Heart left ventricle (tissue), 16 donors: ENCODE data around the gene CASZ1. TPM values are rescaled to one million over a fixed set of nuclear protein-coding genes. Genes with fewer than 3 reads are reported as not detected.

Experiments used
- ATAC-seq, 4 donors: fragments of 200-7000 bp; cut with Tn5 transposase; one replicate each; pipeline ENCODE4 v1.9.1; 2020 to 2022; ENCODE audit warnings: moderate library complexity in 4 of 4, mild to moderate bottlenecking in 3 of 4, moderate number of reproducible peaks in 1 of 4
- DNase-seq, 5 donors: peaks; one replicate each; pipeline ENCODE4 v3.0.0-alpha.2; 2020
- H3K27ac ChIP-seq, 12 donors: fragments of 200-600 bp; sonication (generic) in 4 of 12; one replicate each; pipeline versions ENCODE4 v1.5.0 to v1.8.0; 2016 to 2022; ENCODE audit warnings: mild to moderate bottlenecking in 2 of 12
- H3K27me3 ChIP-seq, 9 donors: fragments of 200-600 bp; sonication (generic) in 2 of 9; one replicate each; pipeline versions ENCODE4 v1.5.1 to v1.8.0; 2016 to 2022; ENCODE audit warnings: mild to moderate bottlenecking in 3 of 9
- H3K36me3 ChIP-seq, 9 donors: fragments of 200-600 bp; sonication (generic) in 2 of 9; one replicate each; pipeline versions ENCODE4 v1.5.0 to v1.8.0; 2018 to 2022; ENCODE audit warnings: mild to moderate bottlenecking in 2 of 9
- H3K4me1 ChIP-seq, 12 donors: fragments of 200-600 bp; sonication (generic) in 4 of 12; one replicate each; pipeline versions ENCODE4 v1.5.0 to v1.8.0; 2016 to 2022; ENCODE audit warnings: mild to moderate bottlenecking in 3 of 12
- H3K4me3 ChIP-seq, 12 donors: fragments of 200-600 bp; sonication (generic) in 4 of 12; one replicate each; pipeline versions ENCODE4 v1.5.0 to v1.8.0; 2017 to 2022; ENCODE audit warnings: mild to moderate bottlenecking in 9 of 12, moderate library complexity in 4 of 12
- H3K9me3 ChIP-seq, 12 donors: fragments of 200-600 bp; sonication (generic) in 4 of 12; one replicate each; pipeline versions ENCODE4 v1.5.0 to v1.8.0; 2016 to 2022; ENCODE audit warnings: mild to moderate bottlenecking in 1 of 12
- POLR2A ChIP-seq, 2 donors: fragments of 450-650 bp; IDR thresholded peaks; one replicate each; pipeline ENCODE4 v1.6.1; 2017; ENCODE audit warnings: antibody characterized with exemption in 2 of 2, mild to moderate bottlenecking in 2 of 2, moderate library complexity in 2 of 2
- WGBS, 4 donors: extraction: QIAGEN DNeasy Blood & Tissue Kit in 2 of 4; methylation state at CpG; one replicate each; pipeline versions ENCODE4 v1.1.5 to v1.1.7; 2013 to 2018; 5-methylcytosine and 5-hydroxymethylcytosine counted together
- intact Hi-C, 10 donors: fragments of 100-400 bp; cut with DNase I; formaldehyde crosslinking; loops; one replicate each; pipeline versions ENCODE4 v1.11.1 to v1.14.2; 2022
- polyA plus RNA-seq, 2 donors: library from polyadenylated mRNA; stranded (reverse); fragments of 200-250 nt; gene quantifications; one replicate each; pipeline ENCODE4 v1.2.3, GENCODE V29; 2013
- total RNA-seq, 9 donors: library from RNA; depleted of rRNA in 2 of 9; stranded (reverse); fragments of >200 nt in 2 of 9; fragmentation: NEBNext Ultra II Directional in 3 of 9; extraction: Animal tissue kit (Norgen Biotek cat#: 25700) in 3 of 9; gene quantifications; one replicate each; pipeline versions ENCODE4 v1.1.0 to v1.2.4, GENCODE V29; 2016 to 2023
- TF ChIP-seq, protein P1 (sequence below), 12 donors: fragments of 200-600 bp; sonication (generic) in 4 of 12; IDR thresholded peaks; one replicate each; pipeline versions ENCODE4 v1.5.0 to v1.8.0; 2018 to 2022; ENCODE audit warnings: antibody characterized with exemption in 12 of 12, mild to moderate bottlenecking in 5 of 12
- donor health status: ischemic (EF 13 %, LVEDD 7.1; RV severe dilation, severe dysfunction).
- donor health status: healthy with polysubstance abuse.
- donor health status: DM: no; HTN: yes; CAD: no.
- donor health status: DM: no; HTN: no; CAD: no.
- donor health status: ischemic (EF 25% LVEDD 6.9; RV normal size, moderate dysfunction).
- donor health status: ischemic (EF 25% LVEDD 5.7; RV mildly dilated, moderate dysfunction).
- donor health status: healthy.
- donor health status: DM: yes; HTN: yes; CAD: no.
- donor health status: ischemic (EF 35%, LVEDD 5.7; RV mildly dilated, moderate dysfunction).
- donor health status: nonischemic (EF 11% LVEDD 7.7; RV severe dilation, severe dysfunction).
- donor health status: DM: yes; HTN: yes; CAD: no.
- donor health status: PGD.
- donor health status: ischemic (EF 29% LVEDD 5.4; RV normal size, mild dysfunction).
- donor health status: nonischemic (EF 23%, LVEDD 6.1; RV moderate dilation, normal function).

CASZ1 gene
- total and polyA plus RNA-seq, 11 donors, result 28.8 to 84.9 (median 55.0) TPM

DNA sequence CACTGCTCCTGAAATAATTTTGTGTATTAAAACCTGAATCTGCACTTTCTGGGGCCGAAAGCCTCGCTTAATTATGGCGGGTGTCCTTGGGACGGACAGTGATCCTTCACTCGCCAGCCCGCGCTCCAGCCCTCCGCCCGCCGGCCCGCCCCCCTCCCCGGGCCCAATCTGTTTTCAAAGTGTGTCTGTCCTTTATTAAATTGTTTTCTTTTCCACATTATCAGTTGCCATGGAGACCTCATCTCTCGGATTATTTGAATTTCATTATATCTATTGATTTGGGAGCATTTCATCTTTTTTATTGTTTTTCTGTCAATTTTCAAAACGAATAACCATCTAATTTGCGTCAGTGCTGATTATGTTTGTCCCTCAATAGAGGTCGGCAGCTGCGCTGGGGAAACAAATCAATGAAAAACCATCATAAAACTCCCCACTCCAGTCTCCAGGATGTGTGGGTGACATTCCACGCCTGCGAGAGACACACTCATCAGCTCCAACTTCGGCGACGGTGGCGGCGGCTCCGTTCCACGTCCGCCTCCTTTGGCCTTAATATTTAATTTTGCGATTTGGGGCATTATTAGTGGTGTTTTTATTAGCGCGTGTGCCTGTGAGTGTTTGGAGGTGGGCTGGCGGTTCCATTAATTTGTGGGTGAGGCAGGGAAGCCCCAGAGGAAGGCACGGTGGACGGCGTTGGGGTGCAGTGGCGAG, 123.9 kb downstream of the CASZ1 start:
- intact Hi-C loops, result no loop called here
- DNase-seq (no peak), ATAC-seq (no peak)
- H3K27me3 ChIP-seq, result no peaks in the 10 kb centered on the region
- TF ChIP-seq, protein P1, sequence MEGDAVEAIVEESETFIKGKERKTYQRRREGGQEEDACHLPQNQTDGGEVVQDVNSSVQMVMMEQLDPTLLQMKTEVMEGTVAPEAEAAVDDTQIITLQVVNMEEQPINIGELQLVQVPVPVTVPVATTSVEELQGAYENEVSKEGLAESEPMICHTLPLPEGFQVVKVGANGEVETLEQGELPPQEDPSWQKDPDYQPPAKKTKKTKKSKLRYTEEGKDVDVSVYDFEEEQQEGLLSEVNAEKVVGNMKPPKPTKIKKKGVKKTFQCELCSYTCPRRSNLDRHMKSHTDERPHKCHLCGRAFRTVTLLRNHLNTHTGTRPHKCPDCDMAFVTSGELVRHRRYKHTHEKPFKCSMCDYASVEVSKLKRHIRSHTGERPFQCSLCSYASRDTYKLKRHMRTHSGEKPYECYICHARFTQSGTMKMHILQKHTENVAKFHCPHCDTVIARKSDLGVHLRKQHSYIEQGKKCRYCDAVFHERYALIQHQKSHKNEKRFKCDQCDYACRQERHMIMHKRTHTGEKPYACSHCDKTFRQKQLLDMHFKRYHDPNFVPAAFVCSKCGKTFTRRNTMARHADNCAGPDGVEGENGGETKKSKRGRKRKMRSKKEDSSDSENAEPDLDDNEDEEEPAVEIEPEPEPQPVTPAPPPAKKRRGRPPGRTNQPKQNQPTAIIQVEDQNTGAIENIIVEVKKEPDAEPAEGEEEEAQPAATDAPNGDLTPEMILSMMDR (IDR thresholded peaks at IDR 0.05), result no peak
- no peak for TF ChIP-seq POLR2A (IDR thresholded peaks at IDR 0.05)
- peak overlapping the region in 4 of 12 donors; percentile 43 to 94 (median 85) for H3K27ac ChIP-seq
- H3K9me3 ChIP-seq, result no peaks in the 10 kb centered on the region
- peaks cover 6 to 99% (median 58%) of the 10 kb centered on the region in 12 donors for H3K4me1 ChIP-seq
- WGBS, 4 donors, result 80 to 87% (median 86%) methylated on average over 35 of the region's 35 CpGs
- no peak overlapping the region for H3K4me3 ChIP-seq
- H3K36me3 ChIP-seq, result no peaks in the 10 kb centered on the region

DNA sequence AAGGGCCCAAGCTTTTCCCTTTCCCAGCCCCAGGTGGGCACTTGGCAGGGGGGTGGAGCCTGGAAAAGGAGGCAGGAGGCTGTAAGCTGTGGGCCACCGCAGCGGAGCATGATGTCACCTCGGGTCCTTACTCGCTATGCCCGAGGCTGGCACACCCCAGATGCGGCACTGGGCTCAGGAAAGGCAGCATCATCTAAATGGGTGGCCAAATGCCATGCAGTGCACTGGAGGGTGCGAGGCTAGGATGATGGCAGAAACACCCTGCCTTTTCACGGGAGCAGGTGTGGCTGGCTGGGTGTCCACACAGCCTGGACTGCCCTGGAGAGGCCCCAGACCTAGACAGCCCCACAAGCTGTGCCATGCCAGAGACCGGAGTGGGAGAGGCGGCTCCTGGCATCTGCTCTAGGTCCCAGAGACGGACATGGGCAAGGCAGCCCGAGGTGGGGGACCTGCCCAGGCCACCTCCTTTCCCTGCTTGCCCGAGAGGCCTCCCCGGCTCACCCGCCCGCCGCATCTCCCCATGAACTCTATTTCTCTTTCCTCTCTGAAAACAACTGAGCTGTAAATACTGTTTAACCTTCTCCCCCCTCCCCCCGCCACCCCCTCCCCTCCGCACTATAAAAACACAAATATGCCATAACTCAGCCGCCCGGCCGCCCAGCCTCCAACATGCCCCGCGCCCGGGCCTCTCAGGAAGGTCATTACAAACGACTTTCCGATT, 124.7 kb downstream of the CASZ1 start:
- WGBS, 4 donors, result 64 to 75% (median 69%) methylated on average over 23 to 27 of the region's 27 CpGs
- peaks cover 8 to 98% (median 57%) of the 10 kb centered on the region in 12 donors for H3K4me1 ChIP-seq

DNA sequence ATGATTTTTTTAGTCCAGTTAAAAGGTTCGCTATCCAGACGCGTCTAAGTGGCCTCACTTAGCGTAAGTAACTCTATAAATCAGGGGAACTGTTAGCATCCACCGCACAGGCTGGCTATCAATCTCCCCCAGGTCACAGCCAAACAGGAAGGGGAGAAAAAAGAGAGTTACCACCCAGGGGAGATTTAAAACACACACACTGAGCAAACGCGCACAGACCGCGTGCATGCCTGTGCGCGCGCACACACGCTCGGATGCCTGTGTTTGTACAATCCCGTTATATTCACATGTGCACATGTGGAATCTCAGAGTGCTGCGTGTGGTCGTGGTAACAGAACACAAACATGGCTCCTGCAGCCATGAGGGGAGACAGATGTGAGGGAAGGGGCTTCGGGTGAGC, 125.4 kb downstream of the CASZ1 start:
- peak overlapping the region in 3 of 12 donors; percentile 19 to 94 (median 92) for H3K27ac ChIP-seq
- no peak for TF ChIP-seq POLR2A (IDR thresholded peaks at IDR 0.05)
- TF ChIP-seq, protein P1 (IDR thresholded peaks at IDR 0.05), result no peak
- H3K4me1 ChIP-seq, result peaks cover 11 to 98% (median 56%) of the 10 kb centered on the region in 12 donors
- no peak for ATAC-seq
- WGBS, 4 donors, result 69 to 78% (median 70%) methylated on average over 18 of the region's 18 CpGs
- H3K27me3 ChIP-seq, result no peaks in the 10 kb centered on the region
- H3K36me3 ChIP-seq, result no peaks in the 10 kb centered on the region
- intact Hi-C loops, result no loop called here
- no peak for DNase-seq
- H3K4me3 ChIP-seq, result no peak overlapping the region
- H3K9me3 ChIP-seq, result no peaks in the 10 kb centered on the region

More for the DNA sequence above, 124.7 kb downstream of the CASZ1 start:
- Histone ChIP-seq H3K27ac (peak overlapping the region in 6 of 12 donors; percentile 19 to 94 (median 42)), H3K27me3 (no peaks in the 10 kb centered on the region), H3K9me3 (no peaks in the 10 kb centered on the region), H3K4me3 (no peak overlapping the region), H3K36me3 (no peaks in the 10 kb centered on the region)
- TF ChIP-seq POLR2A (IDR thresholded peaks at IDR 0.05), result no peak
- TF ChIP-seq, protein P1 (IDR thresholded peaks at IDR 0.05), result no peak
- DNase-seq (no peak), ATAC-seq (peak in 3 of 4 donors; percentile 19 to 51 (median 37))
- intact Hi-C loops, result no loop called here

DNA sequence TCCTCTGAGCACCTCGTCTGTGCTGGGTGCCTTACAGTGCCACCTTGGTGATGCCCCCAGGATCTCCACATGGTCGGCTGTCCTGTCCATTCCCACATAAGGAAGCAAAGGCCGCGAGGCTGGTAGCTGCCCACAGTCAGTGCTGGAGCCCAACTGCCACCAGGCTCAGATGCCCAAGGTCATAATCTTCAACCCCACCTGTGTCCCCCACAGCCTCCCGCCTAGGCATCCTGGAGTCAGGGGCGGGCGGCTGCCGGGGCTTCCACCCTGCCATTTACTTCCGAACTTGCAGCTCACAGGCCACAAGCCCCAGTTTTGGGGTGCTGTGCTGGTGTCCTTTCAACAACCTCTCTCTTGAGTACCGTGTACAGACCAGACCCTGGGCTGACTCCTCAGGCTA, 126.3 kb downstream of the CASZ1 start:
- intact Hi-C loops, result no loop called here
- ATAC-seq, result no peak

More for the DNA sequence above, 126.3 kb downstream of the CASZ1 start:
- no peak overlapping the region for H3K4me3 ChIP-seq
- TF ChIP-seq POLR2A (IDR thresholded peaks at IDR 0.05), result no peak
- 79 to 91% (median 85%) methylated on average over 7 to 10 of the region's 10 CpGs for WGBS, 4 donors
- peaks cover 0 to 2% (median 0%) of the 10 kb centered on the region in 9 donors for H3K36me3 ChIP-seq
- no peaks in the 10 kb centered on the region for H3K9me3 ChIP-seq
- H3K27me3 ChIP-seq, result no peaks in the 10 kb centered on the region
- no peak for DNase-seq
- peaks cover 7 to 98% (median 55%) of the 10 kb centered on the region in 12 donors for H3K4me1 ChIP-seq
- peak overlapping the region in 2 of 12 donors; percentile 92 to 94 for H3K27ac ChIP-seq
